GM12891 (cell line): ENCODE data around the gene GPR15LG.

Source experiments
- PAX5 ChIP-seq: IDR thresholded peaks from 2 replicates; pipeline ENCODE4 v1.6.1; 2011; ENCODE audit warnings: low read length, moderate library complexity, mild to moderate bottlenecking; ENCODE audit not compliant: insufficient read depth, severe bottlenecking
- POLR2A ChIP-seq: IDR thresholded peaks from 2 replicates; pipeline ENCODE4 v1.6.1; 2011; ENCODE audit warnings: low read depth, low read length, control low read depth
- POLR2AphosphoS5 ChIP-seq: IDR thresholded peaks from 2 replicates; pipeline ENCODE4 v1.6.1; 2011; ENCODE audit warnings: low read depth, low read length, control low read depth
- SPI1 ChIP-seq: IDR thresholded peaks from 2 replicates; pipeline ENCODE4 v1.6.1; 2011; ENCODE audit warnings: low read depth, low read length, control low read depth
- TAF1 ChIP-seq: IDR thresholded peaks from 2 replicates; pipeline ENCODE4 v1.6.1; 2011; ENCODE audit warnings: low read depth, low read length, control low read depth

DNA sequence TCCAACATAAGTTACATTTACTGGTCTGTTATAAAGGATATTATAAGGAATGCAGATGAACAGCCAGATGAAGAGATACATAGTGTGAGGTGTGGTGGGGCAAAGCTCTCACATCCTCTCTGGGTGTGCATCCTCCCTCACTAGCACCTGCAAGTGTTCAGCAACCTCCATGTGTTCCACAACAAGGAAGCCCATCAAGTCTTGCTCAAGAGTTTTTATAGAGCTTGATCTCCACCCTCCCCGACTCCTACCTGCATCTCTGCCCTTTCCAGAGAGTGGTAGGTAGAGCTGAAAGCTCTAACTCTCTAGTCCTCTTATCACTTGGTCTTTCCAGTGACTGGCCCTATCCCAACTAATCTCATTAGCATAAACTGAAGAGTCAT is 46.8 kb upstream of the GPR15LG start:
- TF ChIP-seq POLR2AphosphoS5 (no peak), POLR2A (no peak), TAF1 (no peak), PAX5 (no peak), SPI1 (no peak)
